Jurkat, Clone E6-1 (cell line): Measurements from ENCODE around the gene ETS1. TPM values are rescaled to one million over a fixed set of nuclear protein-coding genes. Genes with fewer than 3 reads are reported as not detected.
A peak's percentile ranks its signal among the peaks of the same experiment; 100 is the strongest.

Experiments used
- DNase-seq: peaks from one replicate; pipeline ENCODE4 v3.0.0-alpha.2; 2011; ENCODE audit warnings: low read depth, low spot score
- H3K4me3 ChIP-seq: 2 replicates; pipeline ENCODE4 v1.5.1; 2011; ENCODE audit warnings: mild to moderate bottlenecking, low read length, control low read depth, moderate library complexity
- polyA plus RNA-seq: library from polyadenylated mRNA; unstranded; fragments of >200 nt; gene quantifications from one replicate; pipeline ENCODE4 v1.2.1, GENCODE V29; 2012; ENCODE audit warnings: missing spikeins; ENCODE audit not compliant: insufficient read length, insufficient read depth

Gene ETS1, protein sequence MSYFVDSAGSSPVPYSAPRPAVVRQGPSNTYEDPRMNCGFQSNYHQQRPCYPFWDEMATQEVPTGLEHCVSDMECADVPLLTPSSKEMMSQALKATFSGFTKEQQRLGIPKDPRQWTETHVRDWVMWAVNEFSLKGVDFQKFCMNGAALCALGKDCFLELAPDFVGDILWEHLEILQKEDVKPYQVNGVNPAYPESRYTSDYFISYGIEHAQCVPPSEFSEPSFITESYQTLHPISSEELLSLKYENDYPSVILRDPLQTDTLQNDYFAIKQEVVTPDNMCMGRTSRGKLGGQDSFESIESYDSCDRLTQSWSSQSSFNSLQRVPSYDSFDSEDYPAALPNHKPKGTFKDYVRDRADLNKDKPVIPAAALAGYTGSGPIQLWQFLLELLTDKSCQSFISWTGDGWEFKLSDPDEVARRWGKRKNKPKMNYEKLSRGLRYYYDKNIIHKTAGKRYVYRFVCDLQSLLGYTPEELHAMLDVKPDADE
- polyA plus RNA-seq = 114 TPM

DNA sequence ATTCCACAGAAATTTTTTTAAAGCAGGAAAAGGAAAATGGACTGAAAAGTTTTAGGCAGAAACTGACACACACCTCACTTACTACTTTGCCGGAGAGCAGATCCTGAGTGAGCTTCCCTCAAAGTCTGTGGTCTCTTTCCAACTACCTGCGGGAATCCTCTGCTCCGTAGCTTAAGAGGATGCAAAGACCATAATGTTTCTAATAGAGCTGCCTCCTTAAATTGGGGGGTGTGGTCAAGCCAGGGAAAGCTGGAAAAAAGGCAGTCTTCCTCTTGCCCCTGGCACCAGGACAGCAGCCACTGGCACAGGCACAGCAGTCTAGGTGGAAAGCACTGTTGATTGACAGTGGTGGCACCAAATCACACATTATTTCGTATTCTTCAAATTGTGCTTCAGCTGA is at the start of gene ETS1:
TSS of gene ETS1 (minus strand) at position 144 of the 400 bp plus-strand sequence. CDS start 14,428 bp downstream, outside the sequence.
- no peak within 1 kb of the TSS for H3K4me3 ChIP-seq
- DNase-seq = no peak

DNA sequence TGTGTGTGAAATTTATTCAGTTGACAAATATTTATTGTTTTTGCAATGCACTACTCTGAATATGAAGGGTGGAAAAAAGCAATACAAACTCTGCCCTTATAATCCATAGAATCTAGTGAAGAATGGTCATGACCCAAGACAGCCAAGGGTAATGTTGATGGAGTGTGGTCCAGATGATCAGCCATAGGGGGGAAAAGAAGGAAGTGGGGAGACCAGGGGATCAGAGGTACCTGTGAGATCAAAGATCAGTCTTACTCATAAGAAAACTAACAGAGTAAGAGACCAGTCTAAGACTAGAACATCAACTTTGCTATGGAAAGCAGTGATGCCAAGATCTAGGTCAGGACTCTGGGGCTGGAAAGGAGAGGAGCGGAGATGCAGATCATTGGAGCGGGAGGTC is 47.0 kb upstream of the ETS1 start:
- no peak for DNase-seq
- H3K4me3 ChIP-seq = no peak overlapping the region

DNA sequence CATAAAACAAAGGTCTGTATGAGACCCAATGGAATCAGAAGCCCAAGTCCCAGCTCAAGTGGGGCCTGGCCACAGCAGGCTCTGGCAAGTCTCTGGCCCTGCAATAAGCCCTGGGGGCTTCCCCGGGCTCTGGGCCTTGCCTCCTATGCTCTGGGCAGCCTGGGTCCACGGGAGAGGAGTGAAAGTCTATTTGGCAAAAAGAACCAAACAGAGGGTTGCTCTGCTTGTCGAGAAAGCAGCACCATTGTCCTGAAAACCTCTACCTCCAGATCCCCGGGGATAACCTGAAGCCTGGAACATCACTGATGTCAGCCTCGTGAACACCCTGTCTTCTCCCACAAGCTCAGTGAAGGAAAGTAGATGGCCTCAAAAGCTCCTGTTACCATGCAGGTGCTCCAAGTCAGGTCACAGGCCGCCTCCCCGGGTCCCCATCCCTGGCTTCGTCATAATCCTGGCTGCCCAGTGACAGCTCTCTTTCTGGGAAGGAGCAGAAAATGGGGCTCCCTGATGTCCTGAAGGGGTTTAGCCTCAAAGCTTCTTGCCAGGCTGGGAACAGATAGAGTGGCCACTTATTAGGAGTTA is 46.1 kb upstream of the ETS1 start:
- no peak overlapping the region for H3K4me3 ChIP-seq
- no peak for DNase-seq

DNA sequence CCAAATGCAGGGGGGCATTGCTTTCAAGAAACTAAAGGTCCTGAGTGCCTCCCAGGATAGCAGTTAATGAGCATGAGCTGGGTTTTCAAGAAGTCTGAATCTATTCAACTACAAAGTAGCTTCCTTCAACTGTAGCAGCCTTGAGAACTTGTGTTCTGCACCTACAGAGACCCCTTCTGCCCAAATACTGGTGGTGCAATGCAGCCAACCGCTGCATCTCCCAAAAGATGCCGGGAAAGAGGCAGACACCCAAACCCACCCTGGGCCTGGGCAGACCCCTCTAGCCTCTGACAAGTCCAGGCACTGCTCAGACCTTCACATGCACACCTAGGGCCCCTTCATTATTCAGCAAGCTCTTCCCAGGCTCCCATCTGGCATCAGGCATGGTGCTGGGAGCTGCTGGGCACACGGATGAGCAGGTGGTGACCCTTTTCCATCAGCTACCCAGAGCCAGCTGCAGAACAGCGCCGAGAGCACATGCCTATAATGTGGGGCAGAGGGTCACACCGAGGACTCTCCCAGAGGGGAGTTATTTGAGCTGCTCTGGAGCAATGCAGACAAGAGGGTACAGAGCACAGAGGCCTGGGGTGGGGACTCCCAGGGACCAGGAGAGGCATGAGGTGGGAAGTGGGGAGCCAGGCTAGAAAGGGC is 44.9 kb upstream of the ETS1 start:
- peak; percentile 77 for DNase-seq
- no peak overlapping the region for H3K4me3 ChIP-seq

DNA sequence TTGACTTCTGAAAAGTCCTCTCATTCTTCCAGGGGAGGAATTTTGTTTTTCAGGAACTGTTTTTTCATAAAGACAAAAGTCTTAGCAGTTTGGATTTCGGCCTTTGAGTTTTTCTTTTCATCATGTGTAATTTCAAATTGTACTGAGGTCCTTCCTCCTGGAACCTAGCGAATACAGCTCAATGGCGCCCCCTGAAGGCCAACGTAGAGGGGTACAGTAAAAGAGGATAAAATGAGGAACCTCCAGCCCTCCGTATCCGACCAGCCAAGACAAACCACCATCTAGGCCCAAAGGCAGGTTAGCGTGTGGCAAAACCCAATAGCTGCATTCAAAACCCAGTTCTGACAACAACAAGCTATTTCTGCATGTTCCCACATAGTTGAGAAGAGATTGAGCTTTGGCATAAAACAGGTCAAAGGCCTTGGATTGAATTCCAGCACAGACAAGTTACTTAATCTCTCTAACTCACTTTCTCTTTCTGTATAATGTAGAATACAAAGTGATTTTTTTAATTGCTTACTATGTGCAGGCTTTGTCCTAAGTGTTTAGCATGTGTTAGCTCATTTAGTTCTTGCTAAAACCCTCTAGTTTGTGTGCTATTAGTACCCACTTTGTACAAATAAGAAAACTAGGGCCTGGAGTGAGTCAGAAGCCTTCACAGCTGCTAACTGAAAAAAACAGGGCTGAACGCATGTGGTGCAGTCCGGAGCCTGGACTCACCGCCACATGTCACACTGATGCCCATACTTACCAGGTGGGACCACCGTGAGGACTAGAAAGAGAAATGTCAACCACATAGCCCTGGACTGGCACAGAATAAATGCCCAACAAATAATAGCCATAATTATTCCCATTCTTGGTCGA is 43.2 kb upstream of the ETS1 start:
- no peak overlapping the region for H3K4me3 ChIP-seq
- DNase-seq = peak; percentile 87

DNA sequence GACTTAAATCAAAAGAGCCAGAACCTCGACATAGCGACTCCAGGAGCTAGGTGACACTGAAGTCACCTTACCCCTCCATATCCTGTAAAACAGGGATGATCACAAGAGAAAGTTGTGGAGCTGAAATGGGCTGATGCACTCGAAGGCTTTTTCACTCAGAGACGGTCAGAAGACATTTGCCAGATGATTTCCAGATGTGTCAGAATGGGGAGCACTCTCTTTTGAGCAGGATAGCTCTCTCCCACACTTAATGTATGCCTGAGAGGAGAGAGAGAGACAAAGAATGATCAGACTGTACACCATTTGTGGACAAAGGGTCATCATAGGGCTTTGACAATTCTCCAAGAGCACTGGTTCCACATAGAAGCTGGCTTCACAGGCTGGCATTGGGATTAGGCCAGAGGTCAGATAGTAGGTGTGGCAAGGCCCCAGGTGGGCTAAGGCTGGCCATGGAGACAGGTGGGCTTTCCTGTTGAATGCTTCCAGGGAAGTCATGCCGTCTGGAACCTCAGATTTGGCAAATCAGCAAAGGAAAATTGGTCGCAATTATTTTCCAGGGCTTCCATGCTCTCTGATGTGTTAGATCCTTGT is 42.3 kb upstream of the ETS1 start:
- no peak overlapping the region for H3K4me3 ChIP-seq
- DNase-seq = no peak

DNA sequence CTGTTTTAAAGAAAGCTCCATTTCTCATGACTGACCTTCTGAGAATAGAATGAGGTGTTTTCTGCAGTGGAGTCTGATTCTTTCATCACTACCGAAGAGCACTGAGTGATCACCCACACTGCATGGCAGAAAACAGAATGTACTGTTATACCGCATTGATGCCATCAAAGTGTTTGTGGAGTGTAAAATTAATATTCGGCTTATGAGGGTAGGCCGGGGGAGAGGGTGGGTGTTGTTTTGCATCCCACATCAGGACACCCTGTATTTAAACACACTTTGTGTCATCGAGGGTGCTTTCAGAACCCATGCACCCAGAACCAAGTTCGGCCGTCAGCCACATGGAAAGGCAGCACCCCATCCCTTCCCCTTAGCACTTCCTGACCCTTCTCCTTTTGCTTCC is 41.3 kb upstream of the ETS1 start:
- no peak for DNase-seq
- no peak overlapping the region for H3K4me3 ChIP-seq

DNA sequence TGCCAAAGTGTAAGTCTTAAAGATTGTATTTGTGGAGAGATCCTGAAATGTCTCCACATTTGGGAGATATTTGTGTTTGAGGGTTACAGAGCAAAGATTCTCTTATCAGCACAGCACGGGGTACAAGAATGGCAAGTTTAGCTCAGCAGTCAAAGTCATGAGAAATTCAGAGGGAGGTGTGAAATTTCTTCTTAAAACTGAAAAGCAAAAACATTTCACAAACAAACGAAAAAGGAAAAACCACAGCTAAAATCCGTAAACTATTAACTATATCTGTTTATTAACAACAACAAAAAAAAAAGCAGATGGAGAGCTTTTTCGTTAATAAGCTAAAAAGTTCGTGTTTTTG is 40.9 kb upstream of the ETS1 start:
- no peak overlapping the region for H3K4me3 ChIP-seq
- DNase-seq = no peak

DNA sequence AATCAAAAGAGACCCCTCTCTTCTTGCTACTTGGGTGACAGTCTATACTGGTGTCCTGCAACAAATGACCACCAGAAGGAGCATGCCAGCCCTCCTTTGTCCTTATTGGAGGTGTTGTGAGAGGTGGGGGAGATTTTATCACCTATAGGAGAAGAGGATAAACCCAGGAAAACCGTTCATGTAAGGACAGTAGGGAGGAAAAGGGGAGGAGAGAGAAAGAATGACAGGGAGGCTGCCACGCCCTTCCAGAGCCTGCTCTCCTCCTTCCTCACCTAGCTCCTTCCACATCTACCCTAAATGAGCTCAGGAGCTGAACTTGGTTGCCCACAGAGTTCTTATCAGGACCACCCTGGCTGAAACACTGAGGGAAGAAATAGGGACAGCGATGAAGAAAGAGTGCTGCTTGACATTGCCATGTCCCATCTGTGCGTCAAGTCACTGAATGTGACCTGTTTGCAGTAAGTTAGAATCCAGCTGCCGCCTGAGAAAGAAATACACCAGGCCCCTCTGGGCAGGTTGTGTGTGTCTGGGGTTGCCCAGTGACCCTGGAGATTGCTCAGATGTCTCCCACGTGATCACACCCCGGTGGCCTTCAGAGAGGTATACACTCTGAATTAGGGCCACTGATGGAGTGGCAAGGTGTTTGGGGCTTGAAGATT is 40.4 kb upstream of the ETS1 start:
- no peak for DNase-seq
- H3K4me3 ChIP-seq = no peak overlapping the region

DNA sequence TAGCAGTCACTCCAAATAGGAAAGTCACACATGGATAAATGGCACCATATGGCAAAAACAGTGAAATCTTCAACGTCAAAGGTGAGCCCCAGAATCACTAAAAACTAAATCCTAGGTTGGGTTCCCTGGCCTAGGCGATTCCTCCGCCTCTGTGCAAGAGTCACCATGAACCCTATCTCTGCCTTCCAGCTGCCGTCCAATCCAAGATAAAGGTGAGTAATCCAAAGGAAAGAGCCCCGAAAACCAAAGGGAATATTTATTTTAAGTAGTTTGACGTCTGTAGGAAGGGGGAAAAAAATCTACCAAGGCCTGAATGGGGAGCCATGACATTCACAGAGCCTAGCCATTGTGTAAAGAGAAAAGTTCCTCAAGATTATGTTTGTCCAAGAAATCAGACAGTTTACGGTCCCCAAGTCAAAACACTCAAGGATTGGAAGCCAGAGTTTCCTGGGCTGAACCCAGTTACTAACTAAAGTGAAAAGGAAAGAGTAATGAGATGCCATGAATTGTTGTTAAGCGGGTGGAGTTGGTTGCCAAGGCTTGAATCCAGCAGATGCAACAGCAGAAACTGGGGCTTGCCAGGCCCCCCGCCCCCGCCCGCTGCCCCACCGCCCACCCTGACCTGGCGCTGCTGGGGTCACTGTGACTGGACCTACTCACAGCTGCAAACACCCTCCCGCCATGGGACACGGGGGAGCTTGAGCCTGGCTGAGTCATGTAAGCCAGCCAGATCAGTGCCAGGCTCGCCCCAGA is 39.7 kb upstream of the ETS1 start:
- no peak for DNase-seq

DNA sequence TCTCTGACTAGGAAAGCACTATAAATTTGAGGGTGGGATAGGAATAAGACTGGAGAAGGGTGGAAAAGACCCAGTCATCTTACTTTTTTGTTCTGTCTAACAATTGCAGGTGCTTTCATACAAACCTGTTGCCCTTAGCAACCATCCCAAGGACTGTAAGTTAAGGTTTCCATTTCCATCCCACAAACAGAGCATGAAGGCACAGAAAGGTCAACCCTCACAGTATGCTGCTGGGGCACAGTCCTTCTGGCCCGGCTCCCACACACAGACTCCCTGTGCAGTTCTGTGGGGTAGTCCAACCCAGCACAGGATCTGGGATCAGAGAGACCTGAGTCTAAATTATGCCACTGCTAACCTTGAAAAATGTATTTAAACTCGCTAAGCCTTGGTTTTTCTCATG is 38.4 kb upstream of the ETS1 start:
- no peak overlapping the region for H3K4me3 ChIP-seq
- no peak for DNase-seq

More for the DNA sequence above, 39.7 kb upstream of the ETS1 start:
- no peak overlapping the region for H3K4me3 ChIP-seq

DNA sequence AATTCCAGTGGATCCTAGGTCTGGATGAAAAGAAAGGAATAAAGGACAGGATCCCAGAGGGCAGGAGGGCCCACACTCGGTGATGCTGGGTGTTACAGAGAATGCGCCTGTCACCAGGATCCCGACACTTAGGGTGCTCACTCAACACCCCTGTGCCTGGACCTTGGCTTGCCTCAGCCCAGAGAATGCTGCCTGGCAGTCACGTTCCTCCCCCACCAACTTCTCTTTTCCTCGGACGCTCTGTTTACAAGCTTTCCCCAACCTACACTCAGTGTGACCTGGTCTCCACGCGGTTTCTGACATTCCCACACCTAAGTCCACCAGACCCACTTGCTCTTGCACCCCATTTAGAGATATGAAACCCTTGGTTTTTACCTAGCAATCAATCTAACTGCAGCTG is 38.0 kb upstream of the ETS1 start:
- DNase-seq = no peak
- no peak overlapping the region for H3K4me3 ChIP-seq

DNA sequence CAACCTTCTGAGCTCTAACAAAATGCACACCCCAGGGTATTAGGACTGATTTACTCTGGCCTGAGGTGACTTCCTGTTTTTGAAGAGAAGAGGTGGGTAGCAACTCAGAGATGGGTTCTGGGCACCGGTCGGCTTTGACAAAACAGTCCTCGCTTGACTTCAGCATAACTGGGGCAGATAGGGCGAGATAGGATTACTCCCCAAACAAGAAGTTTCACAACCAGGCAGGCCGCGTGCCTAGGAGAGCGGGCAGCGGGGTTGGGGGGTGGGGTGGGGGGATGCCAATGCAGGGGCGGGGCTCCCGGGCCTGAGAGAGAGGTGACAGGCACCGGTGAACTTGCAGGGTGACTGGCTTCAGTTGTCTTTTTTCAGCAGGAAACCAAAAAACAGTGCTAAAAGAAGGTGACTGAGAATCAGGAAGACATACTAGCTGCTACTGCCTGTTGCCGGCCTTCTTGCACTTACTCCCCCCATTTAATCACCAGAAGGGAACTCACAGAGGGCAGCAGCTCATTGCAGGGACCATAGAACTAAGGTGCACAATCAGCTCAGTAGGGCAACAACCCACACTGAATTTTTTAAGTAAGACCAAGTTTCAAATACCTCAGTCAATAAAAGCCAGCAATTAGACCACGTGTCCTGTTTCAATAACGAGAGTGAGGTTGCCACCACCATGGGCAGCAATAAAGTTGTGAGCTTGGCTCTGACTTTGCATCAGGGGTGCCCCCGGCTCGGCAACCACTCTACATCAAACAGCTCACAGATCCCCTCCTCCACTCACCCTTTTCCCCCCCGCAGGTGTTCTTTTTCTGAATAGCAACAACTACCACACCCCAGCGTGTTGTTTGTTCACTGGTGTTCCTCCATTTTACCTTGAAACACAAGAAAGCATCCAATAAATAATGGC is 37.2 kb upstream of the ETS1 start:
- DNase-seq = no peak
- no peak overlapping the region for H3K4me3 ChIP-seq

DNA sequence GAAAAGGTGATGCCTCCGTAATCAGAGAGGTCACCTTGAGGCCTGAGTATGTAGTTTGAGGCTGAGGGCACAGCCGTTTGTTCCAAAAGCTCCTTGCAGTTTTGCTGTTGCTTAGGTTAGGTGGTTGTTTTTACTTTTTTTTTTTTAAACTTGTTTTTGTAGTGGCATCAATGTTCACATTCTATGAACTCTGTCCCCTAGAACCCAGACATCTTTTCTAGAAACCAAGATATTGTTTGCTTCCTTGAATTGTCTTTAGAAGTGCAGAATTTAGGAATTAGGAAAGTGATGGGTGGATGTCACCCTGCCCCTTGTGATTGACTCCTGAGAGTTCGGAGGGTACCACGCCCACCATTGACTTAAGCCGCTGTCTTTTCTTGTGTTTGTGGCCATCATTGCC is 35.7 kb upstream of the ETS1 start:
- no peak for DNase-seq
- no peak overlapping the region for H3K4me3 ChIP-seq

DNA sequence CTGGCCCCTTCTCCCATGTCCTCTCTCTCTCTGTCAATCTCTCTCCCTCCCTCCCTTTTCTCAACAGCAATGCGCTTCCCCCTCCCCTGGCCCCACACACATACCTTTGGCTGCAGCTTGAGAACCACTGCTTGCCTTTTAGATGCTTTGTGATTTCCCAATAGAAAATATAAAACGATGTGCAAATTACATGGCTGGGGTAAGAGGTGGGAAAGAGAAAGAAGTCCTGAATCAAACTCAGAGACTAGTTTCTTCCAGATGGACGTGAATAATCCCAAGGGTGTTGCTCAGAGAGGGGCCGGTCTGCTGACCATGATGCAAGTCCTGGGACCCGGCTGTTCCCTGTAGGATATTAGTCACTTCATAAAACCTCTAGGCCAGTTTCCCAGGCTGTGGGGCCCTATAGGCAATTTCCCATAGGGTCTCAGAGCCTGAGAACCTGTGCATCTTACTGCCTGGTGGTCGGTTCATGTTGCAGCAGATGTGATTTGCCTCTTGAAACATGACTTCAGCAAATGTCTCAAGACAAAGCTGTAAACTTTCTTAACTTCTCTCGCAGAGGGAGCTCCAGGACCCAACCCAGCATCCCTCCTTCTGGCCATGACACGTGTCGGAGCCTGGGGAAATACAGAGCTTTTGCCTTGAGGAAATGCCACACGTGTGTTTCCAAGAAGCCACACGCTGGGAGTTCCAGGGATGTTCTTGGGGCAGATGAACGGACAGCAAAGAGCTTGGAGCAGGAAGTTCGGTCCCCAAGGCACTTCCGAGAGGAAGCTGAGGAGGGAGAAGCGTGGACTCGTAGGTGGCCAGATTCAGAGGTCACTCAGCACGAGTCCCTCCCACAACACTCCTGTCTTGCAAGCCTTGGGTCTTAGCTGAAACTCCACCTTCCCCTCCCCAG is 34.5 kb upstream of the ETS1 start:
- DNase-seq = no peak
- H3K4me3 ChIP-seq = no peak overlapping the region
